ENCODE data around the gene ARMC12. TPM values are rescaled to one million over a fixed set of nuclear protein-coding genes. Genes with fewer than 3 reads are reported as not detected.

Gene ARMC12
- total RNA-seq, 1 donor from 2014 or later, result 0.53 TPM

- no peak for FAIRE-seq
- no peak for TF ChIP-seq CTCF (IDR thresholded peaks at IDR 0.05; ENCODE audit: insufficient read depth, low read length, severe bottlenecking)
- Histone ChIP-seq H3K36me3 (ENCODE audit: control insufficient read depth, insufficient read depth, low read length) (no peaks in the 10 kb centered on the region), H3K27me3 (ENCODE audit: control insufficient read depth, insufficient read depth, low read length) (no peaks in the 10 kb centered on the region), H3K4me3 (ENCODE audit: low read depth, low read length) (no peak overlapping the region)
- DNase-seq (ENCODE audit: low read depth), result no peak
Observed at GRCh38 chr6:35745509-35745908, 8.7 kb downstream of the ARMC12 start.

GRCh38 chr6:35746516-35746915 lies 9.7 kb downstream of the ARMC12 start:
- FAIRE-seq, result no peak
- Histone ChIP-seq H3K36me3 (ENCODE audit: control insufficient read depth, insufficient read depth, low read length) (no peaks in the 10 kb centered on the region), H3K27me3 (ENCODE audit: control insufficient read depth, insufficient read depth, low read length) (no peaks in the 10 kb centered on the region), H3K4me3 (ENCODE audit: low read depth, low read length) (no peak overlapping the region)
- no peak for DNase-seq (ENCODE audit: low read depth)
- no peak for TF ChIP-seq CTCF (IDR thresholded peaks at IDR 0.05; ENCODE audit: insufficient read depth, low read length, severe bottlenecking)

GRCh38 chr6:35747877-35748276 lies 11.0 kb downstream of the ARMC12 start:
- H3K4me3 ChIP-seq (ENCODE audit: low read depth, low read length), result no peak overlapping the region
- DNase-seq (ENCODE audit: low read depth), result no peak
- FAIRE-seq, result no peak
- no peaks in the 10 kb centered on the region for H3K27me3 ChIP-seq (ENCODE audit: control insufficient read depth, insufficient read depth, low read length)
- H3K36me3 ChIP-seq (ENCODE audit: control insufficient read depth, insufficient read depth, low read length), result no peaks in the 10 kb centered on the region
- TF ChIP-seq CTCF (IDR thresholded peaks at IDR 0.05; ENCODE audit: insufficient read depth, low read length, severe bottlenecking), result no peak

GRCh38 chr6:35750557-35750956 lies 13.7 kb downstream of the ARMC12 start:
- H3K27me3 ChIP-seq (ENCODE audit: control insufficient read depth, insufficient read depth, low read length), result no peaks in the 10 kb centered on the region
- H3K4me3 ChIP-seq (ENCODE audit: low read depth, low read length), result no peak overlapping the region
- DNase-seq (ENCODE audit: low read depth) (no peak), FAIRE-seq (no peak)
- no peaks in the 10 kb centered on the region for H3K36me3 ChIP-seq (ENCODE audit: control insufficient read depth, insufficient read depth, low read length)
- no peak for TF ChIP-seq CTCF (IDR thresholded peaks at IDR 0.05; ENCODE audit: insufficient read depth, low read length, severe bottlenecking)

- no peaks in the 10 kb centered on the region for H3K27me3 ChIP-seq (ENCODE audit: control insufficient read depth, insufficient read depth, low read length)
- no peak for FAIRE-seq
Observed at GRCh38 chr6:35751594-35751993, 14.8 kb downstream of the ARMC12 start.

More at GRCh38 chr6:35751594-35751993, 14.8 kb downstream of the ARMC12 start:
- Histone ChIP-seq H3K36me3 (ENCODE audit: control insufficient read depth, insufficient read depth, low read length) (no peaks in the 10 kb centered on the region), H3K4me3 (ENCODE audit: low read depth, low read length) (no peak overlapping the region)
- TF ChIP-seq CTCF (IDR thresholded peaks at IDR 0.05; ENCODE audit: insufficient read depth, low read length, severe bottlenecking), result no peak
- no peak for DNase-seq (ENCODE audit: low read depth)
